Inferior parietal cortex (tissue), 1 donor: ENCODE results near the gene PCTP.

Experiments used
- DNase-seq: peaks from one replicate; pipeline ENCODE4 v3.0.0-alpha.2; 2016; ENCODE audit errors: extremely low spot score

Gene PCTP

GRCh38 chr17:55727920-55728319 lies 22.9 kb upstream of the PCTP start:
- DNase-seq, result no peak

- DNase-seq, result no peak
Observed at GRCh38 chr17:55728361-55728760, 22.5 kb upstream of the PCTP start.

- no peak for DNase-seq
Observed at GRCh38 chr17:55728833-55729232, 22.0 kb upstream of the PCTP start.

- no peak for DNase-seq
Observed at GRCh38 chr17:55729484-55729883, 21.4 kb upstream of the PCTP start.

- DNase-seq, result no peak
Observed at GRCh38 chr17:55730380-55730779, 20.5 kb upstream of the PCTP start.

- no peak for DNase-seq
Observed at GRCh38 chr17:55730808-55731207, 20.0 kb upstream of the PCTP start.

GRCh38 chr17:55731586-55732250 lies 19.1 kb upstream of the PCTP start:
- DNase-seq, result no peak

GRCh38 chr17:55734128-55734781 lies 16.6 kb upstream of the PCTP start:
- DNase-seq, result no peak

GRCh38 chr17:55735731-55736405 lies 15.0 kb upstream of the PCTP start:
- no peak for DNase-seq

GRCh38 chr17:55737976-55738501 lies 12.8 kb upstream of the PCTP start:
- DNase-seq, result no peak

GRCh38 chr17:55740511-55741355 lies 10.1 kb upstream of the PCTP start:
- no peak for DNase-seq

GRCh38 chr17:55741356-55741700 lies 9.5 kb upstream of the PCTP start:
- no peak for DNase-seq

GRCh38 chr17:55742272-55743102 lies 8.4 kb upstream of the PCTP start:
- no peak for DNase-seq

- no peak for DNase-seq
Observed at GRCh38 chr17:55743103-55743679, 7.7 kb upstream of the PCTP start.

- DNase-seq, result no peak
Observed at GRCh38 chr17:55745258-55745657, 5.6 kb upstream of the PCTP start.

GRCh38 chr17:55746466-55746865 lies 4.4 kb upstream of the PCTP start:
- no peak for DNase-seq

GRCh38 chr17:55747209-55747608 lies 3.6 kb upstream of the PCTP start:
- no peak for DNase-seq

GRCh38 chr17:55748841-55749240 lies 2.0 kb upstream of the PCTP start:
- no peak for DNase-seq

GRCh38 chr17:55749985-55750384 lies 866 bp upstream of the PCTP start:
- no peak for DNase-seq

- no peak for DNase-seq
Observed at GRCh38 chr17:55751720-55752250, 934 bp downstream of the PCTP start.

GRCh38 chr17:55756689-55757088 lies 5.8 kb downstream of the PCTP start:
- DNase-seq, result no peak
